CD4-positive, alpha-beta T cell treated with Interleukin-17A for 4 hours (primary cell): ENCODE measurements around the gene RPS2.

Experiments
- DNase-seq: peaks from one replicate; pipeline ENCODE4 v3.0.0-alpha.2; 2020; ENCODE audit warnings: mixed read lengths

The RPS2 gene

GRCh38 chr16:1981398-1981836 is 16.8 kb upstream of the RPS2 start, which contains the start of gene NOXO1:
NOXO1 (minus strand) TSS chr16:1981469; CDS start chr16:1981179, 290 bp downstream.
- no peak for DNase-seq

GRCh38 chr16:1980770-1981087 is 16.1 kb upstream of the RPS2 start:
- DNase-seq = no peak

GRCh38 chr16:1980030-1980769 is 15.6 kb upstream of the RPS2 start:
- no peak for DNase-seq

DNA sequence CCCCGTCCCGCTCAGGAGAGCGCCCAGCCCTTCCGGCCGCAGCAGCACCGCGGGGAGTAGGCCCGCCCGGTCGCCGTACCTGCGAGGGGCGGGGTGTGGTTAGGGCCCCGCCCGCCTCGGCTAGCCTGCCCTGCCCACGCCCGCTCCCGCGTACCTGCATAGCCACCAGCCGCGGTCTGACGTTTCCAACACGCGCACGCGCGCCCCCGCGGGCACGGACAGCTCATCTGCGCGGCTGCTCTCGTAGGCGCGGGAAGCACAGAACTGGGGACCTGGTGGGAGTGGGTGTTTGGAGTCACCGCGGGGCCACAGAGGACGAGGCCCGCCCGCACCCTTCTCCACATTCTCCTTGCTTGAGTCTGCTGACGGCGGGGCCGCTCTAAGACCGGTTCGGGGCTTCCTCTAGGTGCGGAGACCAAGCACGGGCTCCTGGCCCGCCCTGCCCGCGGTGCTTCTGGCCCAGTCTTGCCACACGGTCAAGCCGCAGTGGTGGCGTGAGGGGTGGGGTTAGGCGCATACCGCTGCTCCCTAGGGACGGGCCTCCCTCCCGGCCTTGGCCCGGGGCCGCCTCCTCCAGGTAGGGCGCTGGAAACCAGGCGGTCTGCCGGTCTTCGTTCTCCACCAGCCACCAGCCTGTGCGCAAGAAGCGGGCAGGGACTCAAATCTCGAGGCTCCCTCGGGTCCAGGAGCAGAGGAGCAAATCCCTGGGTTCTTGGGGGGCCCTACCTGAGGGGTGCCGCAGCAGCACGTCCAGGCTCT is 14.8 kb upstream of the RPS2 start:
- peak; percentile 56 for DNase-seq

DNA sequence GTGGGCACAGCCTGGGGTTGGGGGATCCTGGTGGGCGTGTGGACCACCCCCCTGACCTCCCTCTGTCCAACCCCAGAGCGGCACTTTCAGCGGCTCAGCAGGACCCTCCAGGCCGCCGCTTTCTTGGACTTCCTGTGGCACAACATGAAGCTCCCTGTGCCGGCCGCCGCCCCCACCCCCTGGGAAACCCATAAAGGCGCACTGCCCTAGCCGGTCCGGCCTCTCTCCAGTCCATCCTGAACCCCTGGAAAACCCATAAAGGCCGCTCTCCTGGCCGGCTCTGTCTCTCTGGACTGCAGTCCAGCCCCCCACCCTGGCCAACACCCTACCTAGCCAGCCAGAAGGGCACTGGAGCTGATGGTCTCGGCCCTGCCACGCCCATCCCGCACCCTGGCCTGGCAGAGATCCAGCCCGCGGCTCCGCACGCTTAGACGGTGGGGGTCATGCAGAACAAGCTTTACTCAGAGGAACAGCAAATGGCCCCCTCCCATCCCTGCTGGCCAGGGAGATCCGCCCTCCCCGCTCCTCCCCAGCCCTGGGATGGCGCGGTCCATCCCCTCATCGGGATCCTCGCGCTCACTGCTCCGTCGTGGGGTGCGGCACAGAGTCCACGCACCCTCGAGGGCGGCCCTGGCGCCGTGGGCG is 14.0 kb upstream of the RPS2 start:
- DNase-seq = no peak

- no peak for DNase-seq
Measured at GRCh38 chr16:1977875-1978268, 13.2 kb upstream of the RPS2 start.

DNA sequence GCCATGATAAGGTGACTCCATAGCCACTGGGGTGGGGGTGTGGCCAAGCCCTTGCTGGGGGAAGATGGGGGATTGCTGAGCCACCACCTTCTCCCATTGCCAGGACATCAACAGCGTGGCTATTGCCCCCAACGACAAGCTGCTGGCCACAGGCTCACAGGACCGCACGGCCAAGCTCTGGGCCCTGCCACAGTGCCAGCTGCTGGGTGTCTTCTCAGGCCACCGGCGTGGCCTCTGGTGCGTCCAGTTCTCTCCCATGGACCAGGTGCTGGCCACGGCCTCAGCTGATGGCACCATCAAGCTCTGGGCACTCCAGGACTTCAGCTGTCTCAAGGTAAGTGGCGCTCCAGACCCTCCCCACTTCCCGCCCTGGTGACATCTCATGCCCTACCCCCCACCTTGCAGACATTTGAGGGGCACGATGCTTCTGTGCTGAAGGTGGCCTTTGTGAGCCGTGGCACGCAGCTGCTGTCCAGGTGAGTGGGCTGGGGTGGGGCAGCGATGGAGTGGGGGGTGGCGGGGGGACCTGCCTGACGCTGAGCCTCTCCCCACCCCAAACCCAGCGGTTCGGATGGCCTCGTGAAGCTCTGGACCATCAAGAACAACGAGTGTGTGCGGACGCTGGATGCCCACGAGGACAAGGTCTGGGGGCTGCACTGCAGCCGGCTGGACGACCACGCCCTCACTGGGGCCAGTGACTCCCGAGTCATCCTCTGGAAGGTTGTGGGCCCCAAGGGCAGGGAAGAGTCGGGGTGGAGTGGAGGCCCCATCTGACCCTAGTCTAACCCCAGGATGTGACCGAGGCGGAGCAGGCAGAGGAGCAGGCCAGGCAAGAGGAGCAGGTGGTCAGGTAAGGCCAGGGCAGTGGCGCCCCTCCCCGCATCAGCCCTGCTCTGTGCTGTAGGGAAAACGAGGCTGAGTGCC is 12.6 kb upstream of the RPS2 start:
- no peak for DNase-seq

DNA sequence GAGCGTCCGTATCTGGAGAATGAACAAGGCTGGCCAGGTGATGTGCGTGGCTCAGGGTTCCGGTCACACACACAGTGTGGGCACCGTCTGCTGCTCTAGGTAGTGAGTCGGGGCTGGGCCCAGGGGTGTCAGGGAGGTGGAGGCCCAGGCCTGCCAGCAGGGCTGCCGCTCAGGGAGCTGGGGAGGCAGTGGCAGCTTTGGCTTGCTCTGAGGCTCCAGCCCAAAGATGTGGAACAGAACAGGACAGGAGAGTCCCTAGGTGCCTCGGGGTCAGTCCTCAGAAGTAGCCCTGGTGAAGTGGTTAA is 11.5 kb upstream of the RPS2 start:
- no peak for DNase-seq

DNA sequence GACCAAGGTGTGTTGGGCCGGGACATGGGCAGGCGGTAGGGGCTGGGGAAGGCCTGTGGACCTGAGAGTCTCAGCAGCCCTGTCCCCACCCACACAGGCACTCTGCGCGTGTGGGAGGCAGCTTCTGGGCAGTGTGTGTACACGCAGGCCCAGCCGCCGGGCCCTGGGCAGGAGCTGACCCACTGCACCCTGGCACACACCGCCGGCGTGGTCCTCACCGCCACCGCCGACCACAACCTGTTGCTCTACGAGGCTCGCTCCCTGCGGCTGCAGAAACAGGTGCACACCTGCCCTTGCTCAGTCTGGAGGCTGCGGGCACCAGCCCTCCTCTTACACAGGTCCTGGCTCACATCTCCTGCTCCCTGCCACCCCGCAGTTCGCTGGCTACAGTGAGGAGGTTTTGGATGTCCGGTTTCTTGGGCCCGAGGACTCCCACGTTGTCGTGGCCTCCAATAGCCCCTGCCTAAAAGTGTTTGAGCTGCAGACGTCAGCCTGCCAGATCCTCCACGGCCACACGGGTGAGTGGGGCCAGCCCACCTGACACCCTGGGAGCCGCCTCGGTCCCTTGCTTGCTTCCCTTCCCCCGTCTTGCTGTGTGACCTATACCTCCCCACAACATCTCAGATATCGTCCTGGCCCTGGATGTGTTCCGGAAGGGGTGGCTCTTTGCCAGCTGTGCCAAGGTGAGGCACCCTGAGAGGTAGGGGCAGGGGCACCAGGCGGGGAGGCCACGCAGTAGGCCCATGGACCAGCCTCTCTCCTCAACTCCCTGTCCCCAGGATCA is 11.0 kb upstream of the RPS2 start:
- no peak for DNase-seq

DNA sequence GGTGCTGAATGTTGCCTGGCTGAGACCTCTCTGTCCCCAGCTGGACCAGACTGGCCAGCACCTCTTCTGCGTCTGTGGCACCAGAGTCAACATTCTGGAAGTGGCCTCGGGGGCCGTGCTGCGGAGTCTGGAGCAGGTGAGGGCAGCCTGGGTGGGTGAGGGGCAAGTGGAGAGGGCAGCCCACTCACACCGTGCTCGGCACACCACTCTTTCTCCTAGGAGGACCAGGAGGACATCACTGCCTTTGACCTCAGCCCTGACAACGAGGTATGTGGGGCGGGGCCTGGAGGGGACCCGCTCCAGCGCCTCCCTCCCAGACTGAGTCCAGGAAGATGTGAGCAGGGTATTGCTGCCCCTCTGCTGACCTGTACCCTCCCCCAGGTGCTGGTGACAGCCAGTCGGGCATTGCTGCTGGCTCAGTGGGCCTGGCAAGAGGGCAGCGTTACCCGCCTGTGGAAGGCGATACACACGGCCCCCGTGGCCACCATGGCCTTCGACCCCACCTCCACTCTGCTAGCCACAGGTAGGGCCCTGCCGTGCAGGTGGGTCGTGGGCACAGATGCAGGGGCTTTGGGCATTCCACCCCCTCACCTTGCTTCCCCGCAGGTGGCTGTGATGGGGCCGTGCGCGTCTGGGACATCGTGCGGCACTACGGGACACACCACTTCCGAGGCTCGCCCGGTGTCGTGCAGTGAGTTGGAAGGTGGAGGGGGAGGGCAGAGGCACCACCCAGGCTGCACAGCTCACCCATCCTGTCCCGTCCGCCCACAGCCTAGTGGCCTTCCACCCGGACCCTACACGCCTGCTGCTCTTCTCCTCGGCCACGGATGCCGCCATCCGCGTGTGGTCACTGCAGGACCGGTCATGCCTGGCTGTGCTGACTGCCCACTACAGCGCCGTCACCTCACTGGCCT is 9.8 kb upstream of the RPS2 start:
- no peak for DNase-seq

DNA sequence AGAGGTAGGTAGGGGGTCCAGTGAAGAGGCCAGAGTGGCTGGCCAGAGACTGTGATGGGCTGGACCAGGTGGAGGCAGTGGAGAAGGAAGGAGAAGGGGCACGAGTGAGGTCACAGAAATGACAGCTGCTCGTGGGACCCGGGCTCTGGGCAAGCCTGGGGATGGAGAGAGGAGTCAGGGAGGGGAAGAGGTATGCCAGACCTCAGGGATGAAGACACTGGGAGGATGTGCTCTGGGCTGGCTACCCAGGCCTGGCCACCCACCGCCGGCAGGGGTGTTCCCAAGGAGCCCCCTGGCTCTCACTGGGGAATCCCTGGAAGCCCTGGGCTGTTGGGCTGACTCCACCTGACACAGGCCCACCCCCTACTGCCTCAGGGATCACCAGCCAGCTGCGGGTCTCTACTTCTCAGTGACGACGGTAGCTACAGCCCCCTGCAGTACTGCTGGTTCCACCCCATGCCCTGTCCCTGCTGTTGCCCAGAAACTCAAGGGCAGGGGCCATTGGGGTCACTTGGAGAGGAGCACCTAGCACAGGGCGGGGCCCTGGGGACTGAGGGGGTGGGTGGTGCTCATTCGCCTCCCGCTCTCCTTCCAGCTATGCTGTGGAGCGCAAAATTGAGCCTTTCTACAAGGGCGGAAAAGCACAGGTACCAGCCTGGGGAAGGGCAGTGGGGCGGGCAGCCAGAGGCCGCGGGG is 9.0 kb upstream of the RPS2 start:
- no peak for DNase-seq

GRCh38 chr16:1972490-1972877 is 7.9 kb upstream of the RPS2 start:
- DNase-seq = no peak

DNA sequence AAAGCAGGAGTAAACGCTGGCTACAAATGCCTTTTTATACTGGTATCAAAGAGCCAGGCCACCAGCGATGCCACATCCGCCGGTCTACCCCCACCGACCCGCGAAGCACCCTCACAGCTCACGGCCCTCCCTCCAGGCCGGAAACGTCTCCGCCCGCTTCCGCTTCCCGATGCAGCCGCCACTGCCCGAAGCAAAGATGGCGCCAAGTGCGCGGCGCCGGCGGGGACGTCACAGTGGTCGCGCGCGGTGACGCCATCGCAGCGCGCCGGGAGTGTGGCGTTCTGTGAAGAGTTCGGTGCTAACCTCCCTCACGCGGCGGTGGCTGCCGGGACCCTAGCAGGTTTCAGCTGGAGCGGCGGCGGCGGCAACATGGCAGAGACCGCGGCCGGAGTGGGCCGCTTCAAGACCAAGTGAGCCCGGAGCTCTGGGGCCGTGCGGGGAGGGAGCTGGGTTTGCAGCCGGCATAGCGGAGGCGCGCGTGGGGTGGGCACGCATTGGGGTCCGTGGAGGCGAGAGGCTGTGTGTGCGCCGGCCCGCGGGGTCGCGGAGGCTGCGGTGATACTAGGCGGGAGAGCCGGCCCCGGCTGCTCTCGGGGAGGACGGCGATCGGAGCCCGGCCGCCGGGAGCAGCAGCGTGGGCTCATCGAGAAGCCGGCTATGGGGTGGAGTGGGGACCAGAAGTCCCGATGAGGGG is 7.3 kb upstream of the RPS2 start, which contains the start of gene TBL3:
Gene TBL3 (plus strand): TSS at position 258 of the 694 bp plus-strand sequence. CDS start 112 bp downstream, at position 370.
- peak; percentile 95 for DNase-seq

- DNase-seq = no peak
Measured at GRCh38 chr16:1968146-1968953, 3.7 kb upstream of the RPS2 start.

DNA sequence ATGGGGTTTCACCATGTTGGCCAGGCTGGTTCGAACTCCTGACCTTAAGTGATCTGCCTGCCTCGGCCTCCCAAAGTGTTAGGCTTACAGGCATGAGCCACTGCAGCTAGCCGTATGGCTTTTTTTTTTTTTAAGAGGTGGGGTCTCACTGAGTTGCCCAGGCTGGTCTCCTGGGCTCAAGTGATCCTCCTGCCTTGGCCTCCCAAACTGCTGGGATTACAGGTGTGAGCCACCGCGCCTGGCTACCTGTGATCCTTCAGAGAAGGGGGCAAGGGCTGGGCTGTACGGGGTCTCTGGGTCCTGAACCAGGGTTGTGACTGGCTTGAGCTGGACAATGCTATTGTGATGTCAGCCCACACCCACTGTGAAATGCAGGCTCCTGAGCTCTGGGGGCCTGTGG is 1.8 kb upstream of the RPS2 start, which contains the start of gene RNF151:
Gene RNF151 (plus strand): TSS at position 397 of the 400 bp plus-strand sequence. CDS start 26 bp downstream, outside the sequence.
- no peak for DNase-seq

GRCh38 chr16:1965396-1966001 is 873 bp upstream of the RPS2 start:
- DNase-seq = no peak

DNA sequence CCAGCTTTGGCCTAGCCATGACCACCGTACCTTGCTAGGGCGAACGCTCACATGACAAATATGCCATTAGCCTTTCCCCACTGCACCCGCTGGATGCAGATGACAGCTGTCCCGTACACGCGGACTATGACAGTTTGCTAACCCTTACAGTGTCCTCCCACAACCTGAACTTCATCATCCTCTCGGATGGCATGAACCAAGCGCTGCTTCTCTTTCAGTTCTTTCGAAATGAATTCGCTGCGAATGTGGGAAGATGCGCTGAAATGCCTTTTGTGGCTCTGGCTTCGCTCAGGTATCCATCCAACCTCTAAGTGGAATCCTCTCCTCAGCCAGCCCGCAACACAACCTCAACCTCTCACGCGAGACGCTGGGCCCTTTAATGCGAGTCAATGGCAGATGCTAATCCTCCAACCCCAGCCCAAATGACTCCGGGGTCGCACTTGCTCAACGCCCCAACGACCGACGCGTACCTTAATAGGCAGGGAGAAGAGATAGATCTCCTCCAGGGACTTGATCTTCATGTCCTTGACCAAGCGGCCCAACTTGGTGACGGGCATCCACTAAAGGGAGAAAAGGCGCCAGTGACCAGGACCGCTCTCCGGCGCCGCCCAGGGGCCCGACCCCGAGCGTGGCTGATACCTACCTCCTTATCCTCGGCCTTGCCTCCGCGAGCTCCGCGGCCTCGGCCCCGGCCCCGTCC is 670 bp downstream of the RPS2 start:
- DNase-seq = no peak
